Nephron progenitor cell (in vitro differentiated cells): ENCODE results near the gene PREX1.
A peak's percentile ranks its signal among the peaks of the same experiment; 100 is the strongest.

Experiments used
- DNase-seq: peaks from one replicate; pipeline ENCODE4 v3.0.0; 2021
- H3K27ac Mint-ChIP-seq: 2 replicates; pipeline ENCODE4 v1.8.0; 2021; ENCODE audit warnings: mild to moderate bottlenecking, moderate library complexity, mixed read lengths
- H3K27me3 Mint-ChIP-seq: 2 replicates; pipeline ENCODE4 v1.8.0; 2021; ENCODE audit warnings: mild to moderate bottlenecking, low read depth, mixed read lengths; ENCODE audit not compliant: poor library complexity
- H3K36me3 Mint-ChIP-seq: 2 replicates; pipeline ENCODE4 v1.8.0; 2021; ENCODE audit warnings: low read depth, mixed read lengths
- H3K4me1 Mint-ChIP-seq: 2 replicates; pipeline ENCODE4 v1.8.0; 2021; ENCODE audit warnings: mixed read lengths
- H3K4me3 Mint-ChIP-seq: 2 replicates; pipeline ENCODE4 v1.8.0; 2021; ENCODE audit warnings: mild to moderate bottlenecking, moderate library complexity, mixed read lengths
- H3K9me3 Mint-ChIP-seq: 2 replicates; pipeline ENCODE4 v1.8.0; 2021; ENCODE audit warnings: mild to moderate bottlenecking, moderate library complexity, mixed read lengths
- TF ChIP-seq, protein P1 (sequence below): fragments of 200-600 bp; sonication (generic); IDR thresholded peaks from 2 replicates; pipeline ENCODE4 v1.5.0; 2021; ENCODE audit warnings: antibody characterized with exemption

The PREX1 gene

DNA sequence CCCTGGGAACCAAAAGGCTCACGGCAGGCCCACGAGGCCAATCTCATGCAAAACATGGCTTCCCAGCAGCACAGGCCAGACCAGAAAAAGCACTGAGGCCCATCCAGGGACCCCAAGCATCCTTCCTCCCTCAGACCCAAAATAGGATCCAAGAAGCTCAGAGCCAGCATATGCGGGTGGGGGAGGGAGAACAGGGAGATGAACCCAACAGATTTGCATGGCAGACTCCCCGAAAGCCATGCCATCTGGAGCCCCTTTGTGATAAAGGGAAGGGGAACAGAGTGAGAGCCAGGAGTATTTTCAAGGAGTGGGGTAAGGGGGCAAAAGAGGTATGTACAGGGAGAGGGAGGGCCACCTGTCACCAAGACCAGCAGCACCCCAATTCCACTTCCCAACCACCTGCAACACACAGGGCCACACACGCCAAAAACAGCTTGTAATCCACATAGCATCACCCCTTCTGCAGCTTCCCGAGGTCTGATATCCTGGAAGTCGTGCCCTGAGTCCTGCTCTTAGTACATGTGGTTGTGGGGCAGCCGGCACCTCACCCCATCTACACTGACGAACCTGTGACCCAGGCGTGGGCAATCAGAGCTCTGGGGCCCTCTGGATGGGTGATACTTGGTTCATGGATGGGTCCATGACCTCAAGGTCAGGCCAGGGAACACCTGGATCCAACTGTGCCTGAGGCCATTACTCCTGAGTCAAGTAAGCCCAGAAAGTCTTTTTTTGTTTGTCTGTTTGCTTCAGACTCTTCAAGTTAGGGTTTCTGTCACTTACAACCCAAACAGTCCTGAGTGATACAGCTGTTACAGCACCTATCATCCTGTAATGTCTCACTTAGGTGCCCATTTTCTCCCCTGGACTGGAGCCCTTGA, 24.4 kb downstream of the PREX1 start:
- TF ChIP-seq, protein P1, sequence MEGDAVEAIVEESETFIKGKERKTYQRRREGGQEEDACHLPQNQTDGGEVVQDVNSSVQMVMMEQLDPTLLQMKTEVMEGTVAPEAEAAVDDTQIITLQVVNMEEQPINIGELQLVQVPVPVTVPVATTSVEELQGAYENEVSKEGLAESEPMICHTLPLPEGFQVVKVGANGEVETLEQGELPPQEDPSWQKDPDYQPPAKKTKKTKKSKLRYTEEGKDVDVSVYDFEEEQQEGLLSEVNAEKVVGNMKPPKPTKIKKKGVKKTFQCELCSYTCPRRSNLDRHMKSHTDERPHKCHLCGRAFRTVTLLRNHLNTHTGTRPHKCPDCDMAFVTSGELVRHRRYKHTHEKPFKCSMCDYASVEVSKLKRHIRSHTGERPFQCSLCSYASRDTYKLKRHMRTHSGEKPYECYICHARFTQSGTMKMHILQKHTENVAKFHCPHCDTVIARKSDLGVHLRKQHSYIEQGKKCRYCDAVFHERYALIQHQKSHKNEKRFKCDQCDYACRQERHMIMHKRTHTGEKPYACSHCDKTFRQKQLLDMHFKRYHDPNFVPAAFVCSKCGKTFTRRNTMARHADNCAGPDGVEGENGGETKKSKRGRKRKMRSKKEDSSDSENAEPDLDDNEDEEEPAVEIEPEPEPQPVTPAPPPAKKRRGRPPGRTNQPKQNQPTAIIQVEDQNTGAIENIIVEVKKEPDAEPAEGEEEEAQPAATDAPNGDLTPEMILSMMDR: no peak
- no peaks in the 10 kb centered on the region for H3K27me3 Mint-ChIP-seq
- peaks cover 42% of the 10 kb centered on the region for H3K9me3 Mint-ChIP-seq
- H3K36me3 Mint-ChIP-seq: peaks cover 36% of the 10 kb centered on the region
- no peak for DNase-seq
- H3K4me1 Mint-ChIP-seq: peaks cover 17% of the 10 kb centered on the region
- H3K4me3 Mint-ChIP-seq: no peak overlapping the region
- no peak overlapping the region for H3K27ac Mint-ChIP-seq

DNA sequence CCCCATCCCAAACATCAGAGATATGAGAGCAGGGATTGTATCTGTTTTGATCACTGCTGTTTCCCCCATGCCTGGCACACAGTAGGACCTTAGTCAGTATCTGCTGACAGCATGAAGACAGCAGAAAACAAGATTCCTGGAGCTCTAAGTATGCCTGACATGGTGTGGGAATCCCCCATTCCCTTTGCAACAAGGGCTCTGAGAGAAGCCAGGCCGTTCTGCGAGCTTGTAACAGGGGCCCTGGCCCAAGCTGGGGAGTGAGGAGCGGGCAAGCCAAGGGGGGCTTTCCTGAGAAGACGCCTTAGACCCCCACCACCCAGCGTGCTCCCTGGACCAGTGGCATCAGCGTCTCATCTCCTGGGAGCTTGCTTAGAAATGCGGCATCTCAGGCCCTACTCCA, 25.2 kb downstream of the PREX1 start:
- H3K4me1 Mint-ChIP-seq: peaks cover 25% of the 10 kb centered on the region
- no peak overlapping the region for H3K27ac Mint-ChIP-seq
- H3K36me3 Mint-ChIP-seq: peaks cover 33% of the 10 kb centered on the region
- TF ChIP-seq, protein P1: no peak
- peaks cover 35% of the 10 kb centered on the region for H3K9me3 Mint-ChIP-seq
- DNase-seq: no peak
- no peaks in the 10 kb centered on the region for H3K27me3 Mint-ChIP-seq
- no peak overlapping the region for H3K4me3 Mint-ChIP-seq

DNA sequence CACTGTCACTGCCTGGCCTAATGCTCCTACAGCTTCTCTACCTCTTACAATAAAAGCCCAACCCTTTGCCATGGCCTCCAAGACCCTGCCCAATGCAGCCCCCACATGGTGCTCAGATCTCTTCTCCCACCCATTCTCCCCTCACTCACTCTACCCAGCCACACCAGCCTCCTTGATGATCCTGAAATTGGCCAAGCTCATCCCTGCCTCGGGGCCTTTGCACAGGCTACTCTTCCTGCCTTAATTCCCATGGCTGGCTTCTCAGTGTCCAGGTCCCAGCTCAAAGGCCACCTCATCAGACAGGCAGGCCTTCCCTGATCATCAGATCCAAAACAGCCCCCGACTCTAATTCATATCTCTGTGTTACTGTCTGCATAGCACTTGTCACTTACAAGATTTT, 25.6 kb downstream of the PREX1 start:
- no peak overlapping the region for H3K27ac Mint-ChIP-seq

DNA sequence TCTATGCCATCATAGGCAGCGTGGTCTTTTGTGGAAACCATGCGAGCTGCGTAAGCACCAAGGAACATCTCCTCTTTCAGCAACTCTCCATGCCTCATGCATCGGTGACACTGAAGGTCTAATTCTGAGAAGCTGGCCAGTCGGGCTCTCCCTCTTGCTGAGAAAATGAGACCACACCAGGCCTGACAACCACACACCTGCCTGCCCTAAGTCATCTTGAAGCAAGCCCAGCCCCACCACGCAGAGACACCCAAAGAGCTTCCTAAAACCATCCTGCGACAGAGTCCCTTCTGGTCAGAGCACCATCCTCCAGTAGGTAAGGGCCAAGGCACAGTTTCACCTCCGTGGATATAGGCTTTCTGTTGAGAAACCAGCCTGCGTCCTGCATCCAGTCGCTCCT, 26.6 kb downstream of the PREX1 start:
- Mint-ChIP-seq H3K27me3 (no peaks in the 10 kb centered on the region), H3K9me3 (peaks cover 20% of the 10 kb centered on the region), H3K36me3 (peaks cover 19% of the 10 kb centered on the region), H3K4me1 (peaks cover 36% of the 10 kb centered on the region), H3K4me3 (no peak overlapping the region), H3K27ac (peak overlapping the region; percentile 55)
- DNase-seq: no peak
- TF ChIP-seq, protein P1: no peak

More for the DNA sequence above, 25.6 kb downstream of the PREX1 start:
- no peak for DNase-seq
- H3K4me3 Mint-ChIP-seq: no peak overlapping the region
- no peaks in the 10 kb centered on the region for H3K27me3 Mint-ChIP-seq
- peaks cover 30% of the 10 kb centered on the region for H3K9me3 Mint-ChIP-seq
- TF ChIP-seq, protein P1: no peak
- H3K4me1 Mint-ChIP-seq: peaks cover 29% of the 10 kb centered on the region
- peaks cover 29% of the 10 kb centered on the region for H3K36me3 Mint-ChIP-seq

DNA sequence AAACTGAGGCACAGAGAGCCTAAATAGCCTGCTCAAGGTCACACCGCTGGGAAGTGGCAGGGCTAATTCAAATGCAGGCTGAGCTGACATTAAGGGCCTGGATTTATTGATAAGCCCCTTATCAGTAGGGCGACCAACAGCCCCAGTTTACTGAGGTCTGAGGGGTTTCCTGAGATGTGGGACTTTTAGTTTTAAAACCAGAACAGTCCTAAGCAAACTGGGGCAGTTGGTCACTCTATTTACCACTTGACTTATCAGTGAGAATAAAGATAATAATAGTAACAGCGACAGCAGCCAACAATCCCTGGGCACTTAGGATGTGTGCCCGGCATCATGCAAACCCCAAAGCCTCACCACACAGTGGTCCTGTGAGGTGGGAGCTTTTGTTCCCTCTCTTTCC, 27.6 kb downstream of the PREX1 start:
- peaks cover 47% of the 10 kb centered on the region for H3K4me1 Mint-ChIP-seq
- H3K9me3 Mint-ChIP-seq: peaks cover 16% of the 10 kb centered on the region
- peaks cover 3% of the 10 kb centered on the region for H3K27me3 Mint-ChIP-seq
- no peak overlapping the region for H3K4me3 Mint-ChIP-seq
- peak overlapping the region; percentile 54 for H3K27ac Mint-ChIP-seq
- TF ChIP-seq, protein P1: no peak
- no peak for DNase-seq
- peaks cover 18% of the 10 kb centered on the region for H3K36me3 Mint-ChIP-seq
